CD4-positive, alpha-beta T cell treated with Interleukin-6 at 100 ng/mL for 8 hours (primary cell): ENCODE results near the gene TBC1D1.
"Not testable (repeated sequence)": the region's sequence is repeated elsewhere in the genome, so short reads cannot be mapped to it uniquely, and the experiment has no call there.

Experiments used
- DNase-seq: peaks from one replicate; pipeline ENCODE4 v3.0.0-alpha.2; 2020; ENCODE audit warnings: mixed read lengths, low spot score

Gene TBC1D1

DNA sequence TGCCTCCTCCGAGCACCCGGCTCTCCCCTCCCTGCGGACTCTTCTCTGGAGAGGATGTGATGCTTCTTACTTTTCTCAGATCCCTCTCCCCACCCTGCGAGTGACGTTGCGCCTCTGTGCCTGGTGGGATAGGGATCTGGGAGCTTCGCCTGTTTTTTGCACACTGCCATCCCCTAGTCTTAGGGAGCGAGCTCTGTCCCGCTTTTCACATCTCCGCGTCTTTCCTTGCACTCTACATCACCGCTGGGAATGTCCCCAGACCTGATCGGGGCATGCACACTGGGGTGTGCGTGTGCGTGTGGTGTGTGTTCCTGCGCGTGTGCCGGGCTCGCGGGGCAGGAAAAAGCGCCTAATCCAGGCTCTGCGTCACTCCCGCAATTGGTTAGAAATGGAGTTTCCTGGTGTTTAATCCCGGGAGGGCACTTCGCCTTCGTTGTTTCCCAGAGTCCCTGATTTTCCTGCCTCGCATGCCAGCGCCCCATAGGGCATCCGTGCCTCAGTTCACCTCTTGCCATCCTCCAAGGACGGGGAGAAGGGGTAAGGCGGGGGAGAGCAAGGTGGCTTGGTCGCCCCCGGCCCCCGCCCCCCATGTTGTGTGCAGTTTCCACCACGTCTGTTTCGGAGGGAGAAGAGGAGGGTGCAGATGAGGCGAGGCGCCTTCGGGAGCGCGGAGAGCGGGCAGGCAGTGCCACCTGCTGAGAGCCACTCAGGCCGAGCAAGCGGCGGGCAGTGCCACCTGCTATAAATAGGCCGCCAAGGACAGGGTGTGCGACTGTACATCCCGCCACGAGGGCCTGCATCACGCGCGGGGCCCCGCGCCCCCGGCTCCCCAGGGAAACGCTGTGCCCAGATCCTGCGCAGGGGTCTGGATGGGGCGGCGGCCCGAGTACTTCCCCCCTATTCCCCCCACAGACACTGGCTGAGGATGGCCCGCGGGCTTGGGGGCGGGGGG, 759 bp upstream of the TBC1D1 start:
- DNase-seq: peak; percentile 9

DNA sequence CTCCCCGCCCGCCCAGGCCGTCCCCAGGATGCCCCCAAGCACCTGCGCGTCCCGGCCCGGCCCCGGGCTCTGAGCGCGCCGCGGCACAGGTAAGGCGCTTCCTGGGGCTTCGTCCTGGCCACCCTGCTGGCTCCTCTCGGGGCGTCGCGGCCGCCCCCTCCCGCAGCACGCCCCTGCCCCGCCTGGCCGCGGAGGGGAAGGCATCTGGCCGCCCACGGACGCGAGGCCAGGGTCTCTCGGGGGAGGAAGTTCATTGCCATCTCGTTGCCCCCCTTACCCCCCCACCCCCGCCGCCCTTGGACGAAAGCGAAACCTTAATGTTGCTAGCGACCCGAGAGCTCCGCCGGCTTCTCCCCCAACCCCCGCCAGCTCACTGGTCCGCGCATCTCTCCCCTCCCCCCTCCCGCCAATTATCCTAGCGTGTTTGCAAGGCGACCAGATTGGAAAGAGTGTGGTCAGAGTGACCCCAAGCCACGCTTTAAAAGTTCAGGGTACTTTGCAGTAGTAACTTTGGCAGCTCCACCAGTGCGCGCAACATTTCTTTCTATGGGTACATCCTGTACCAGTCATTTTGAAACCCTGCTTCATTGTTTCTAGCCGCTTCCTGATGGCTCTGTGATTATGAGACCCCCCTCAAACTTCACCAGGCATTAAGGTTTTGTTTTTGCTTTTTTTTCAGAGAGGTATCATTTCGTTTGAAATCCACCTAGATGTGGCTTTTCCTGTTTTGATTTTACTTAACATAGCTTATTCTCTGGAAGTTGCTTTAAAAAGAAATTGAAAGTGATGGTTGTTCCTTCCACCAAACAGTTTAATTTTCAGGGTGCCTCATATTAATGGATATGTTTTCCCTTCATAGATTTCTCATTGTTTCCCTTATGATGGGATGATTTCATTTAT, 626 bp downstream of the TBC1D1 start:
- peak; percentile 43 for DNase-seq

DNA sequence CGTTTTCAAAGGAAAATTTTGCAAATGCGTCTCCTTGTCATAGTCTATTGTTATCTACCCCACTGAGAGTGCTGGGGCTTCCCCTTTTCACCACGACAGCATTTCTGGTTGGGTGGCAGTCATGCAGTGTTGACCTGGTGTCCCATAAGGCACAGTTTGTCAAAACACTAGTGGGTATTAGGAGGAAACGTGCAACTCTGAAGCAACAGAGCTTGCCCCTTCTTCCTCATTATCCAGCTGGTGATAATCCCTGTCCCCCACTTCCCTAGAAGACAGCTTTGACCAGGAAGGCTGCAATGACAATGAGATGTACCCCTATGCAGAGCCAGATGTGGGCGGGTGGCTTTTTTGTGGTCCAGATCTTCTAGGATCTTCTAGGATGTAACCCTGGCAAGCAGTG, 1.8 kb downstream of the TBC1D1 start:
- peak; percentile 41 for DNase-seq

DNA sequence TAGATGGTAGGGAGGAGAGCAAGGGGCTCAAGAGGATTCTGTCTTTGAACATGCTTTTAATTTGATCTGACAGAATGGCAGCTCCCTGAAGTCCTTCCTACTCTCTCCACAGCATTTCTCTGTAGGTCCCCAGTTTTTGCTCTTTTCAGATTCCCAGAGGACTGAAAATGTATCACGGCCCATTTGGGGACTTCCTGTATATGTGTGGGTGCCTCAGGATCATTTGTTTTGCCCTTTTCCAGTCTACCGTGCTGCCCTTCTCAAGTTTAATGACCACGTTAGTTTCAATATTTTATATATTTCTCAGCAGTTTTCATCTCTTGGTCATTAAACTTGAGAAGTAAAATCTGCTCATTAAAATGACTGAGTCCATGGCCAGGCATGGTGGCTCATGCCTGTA, 2.3 kb downstream of the TBC1D1 start:
- no peak for DNase-seq

GRCh38 chr4:37895271-37895670, 4.4 kb downstream of the TBC1D1 start:
- DNase-seq: no peak

GRCh38 chr4:37896206-37896860, 5.4 kb downstream of the TBC1D1 start:
- no peak for DNase-seq

GRCh38 chr4:37902212-37902611, 11.3 kb downstream of the TBC1D1 start:
- no peak for DNase-seq

GRCh38 chr4:37902738-37903693, 12.1 kb downstream of the TBC1D1 start:
- DNase-seq: no peak

DNA sequence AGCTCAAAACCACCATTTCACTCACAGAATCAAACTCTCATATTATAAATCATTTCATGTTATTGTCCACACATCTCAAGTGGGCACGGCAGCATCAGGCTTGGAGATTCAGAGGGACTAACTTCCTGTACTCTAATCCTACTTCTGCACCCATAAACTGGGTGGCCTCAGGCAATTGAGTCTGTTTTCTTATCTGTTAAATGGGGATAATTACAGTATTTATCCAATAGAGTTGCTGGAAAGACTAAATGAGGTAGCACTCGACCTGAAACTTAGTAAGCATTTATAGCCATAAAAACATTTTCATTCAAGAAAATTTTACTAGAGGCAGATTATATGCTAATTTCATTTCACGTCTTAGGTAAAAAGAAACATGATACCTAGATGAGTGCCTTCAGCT, 13.0 kb downstream of the TBC1D1 start:
- DNase-seq: no peak

DNA sequence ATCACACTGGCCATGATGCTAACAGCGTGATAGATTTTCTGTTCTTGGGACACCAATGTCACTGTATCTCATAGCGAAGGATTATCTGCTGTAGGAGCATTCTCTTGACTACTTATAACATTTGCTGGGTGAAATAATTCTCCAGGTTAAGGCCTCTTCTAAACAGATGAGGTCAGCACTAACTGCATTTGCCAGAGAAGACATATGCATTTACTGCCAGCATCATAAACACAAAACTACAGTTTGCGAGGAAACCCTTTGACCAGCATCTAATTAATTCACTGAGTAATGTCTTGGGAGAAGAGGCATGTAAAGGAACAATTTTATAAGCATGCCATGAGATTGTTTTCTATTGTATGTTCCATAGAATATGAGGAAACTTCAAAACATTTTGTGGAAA, 13.9 kb downstream of the TBC1D1 start:
- DNase-seq: no peak

- DNase-seq: no peak
Observed at GRCh38 chr4:37905533-37906169, 14.8 kb downstream of the TBC1D1 start.

- no peak for DNase-seq
Observed at GRCh38 chr4:37908488-37909331, 17.8 kb downstream of the TBC1D1 start.

DNA sequence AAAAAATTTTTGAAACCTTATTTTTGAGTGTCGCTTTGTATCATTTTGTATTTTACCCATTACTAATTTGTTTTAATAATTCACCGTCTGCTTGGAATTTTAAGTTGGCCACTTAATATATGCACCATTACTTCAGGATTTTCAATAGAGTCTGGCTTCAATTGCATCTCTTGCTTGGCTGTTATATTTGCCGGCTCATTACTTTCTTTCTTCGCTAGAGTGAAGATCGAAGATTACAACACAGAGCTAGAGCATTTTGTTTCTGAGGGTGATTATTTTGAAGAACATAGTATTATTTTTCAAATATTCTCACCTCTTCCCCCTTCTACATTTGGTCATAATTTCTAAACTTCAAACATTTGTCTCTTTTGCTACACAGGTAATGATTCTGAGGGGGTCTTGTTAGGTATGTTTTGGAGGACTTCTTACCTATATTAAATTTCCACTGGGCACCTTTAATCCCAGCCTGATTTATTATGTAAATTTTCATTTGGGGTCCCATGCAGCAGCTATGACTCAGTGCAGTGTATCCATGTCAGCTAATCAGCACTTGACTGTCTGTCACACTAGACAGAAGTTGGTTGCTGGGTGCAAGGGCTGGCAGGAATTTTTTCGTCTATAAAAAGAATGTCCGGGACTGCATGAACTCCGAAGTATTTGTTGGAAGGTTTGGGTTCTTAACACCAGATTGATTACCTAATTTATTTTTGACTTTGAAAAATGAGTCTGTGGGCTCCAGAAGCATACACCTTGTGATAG, 18.6 kb downstream of the TBC1D1 start:
- DNase-seq: no peak

GRCh38 chr4:37910091-37910486, 19.2 kb downstream of the TBC1D1 start:
- no peak for DNase-seq

DNA sequence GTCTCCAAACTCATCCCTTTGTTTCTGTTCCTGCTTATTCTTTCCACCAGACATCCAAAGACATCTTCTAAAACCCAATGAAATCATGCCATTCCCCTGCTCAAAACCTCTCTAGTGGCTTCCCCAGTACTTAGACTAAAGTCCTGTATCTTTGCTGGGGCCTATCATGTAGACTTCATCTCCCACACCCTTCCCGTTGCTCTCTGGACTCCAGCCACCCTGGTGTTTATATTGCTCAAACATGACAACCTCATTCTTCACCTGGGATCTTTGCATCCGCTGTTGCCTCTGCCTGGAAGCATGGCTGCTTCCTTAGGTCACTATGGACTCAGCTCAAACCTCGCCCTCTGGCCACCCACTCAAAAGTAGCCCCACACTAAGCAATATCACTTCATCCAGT, 23.7 kb downstream of the TBC1D1 start:
- DNase-seq: no peak

DNA sequence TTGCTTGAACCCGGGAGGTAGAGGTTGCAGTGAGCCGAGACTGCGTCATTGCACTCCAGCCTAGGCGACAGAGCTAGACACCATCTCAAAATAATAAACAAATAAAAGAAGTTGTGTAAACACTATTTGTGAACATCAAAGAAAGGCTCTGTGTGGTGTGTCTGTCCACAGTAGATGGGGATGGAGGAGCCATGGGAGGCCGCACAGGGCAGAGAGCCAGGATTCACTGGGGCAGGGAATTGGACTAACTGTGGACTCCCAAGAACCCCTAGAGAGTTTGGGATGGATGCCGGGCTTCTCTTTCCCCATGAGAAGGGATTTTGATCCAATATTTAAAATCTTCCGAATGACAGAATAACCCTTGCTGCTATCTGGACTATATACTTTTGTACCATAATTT, 26.5 kb downstream of the TBC1D1 start:
- DNase-seq: no peak

- no peak for DNase-seq
Observed at GRCh38 chr4:37918653-37919052, 27.8 kb downstream of the TBC1D1 start.

DNA sequence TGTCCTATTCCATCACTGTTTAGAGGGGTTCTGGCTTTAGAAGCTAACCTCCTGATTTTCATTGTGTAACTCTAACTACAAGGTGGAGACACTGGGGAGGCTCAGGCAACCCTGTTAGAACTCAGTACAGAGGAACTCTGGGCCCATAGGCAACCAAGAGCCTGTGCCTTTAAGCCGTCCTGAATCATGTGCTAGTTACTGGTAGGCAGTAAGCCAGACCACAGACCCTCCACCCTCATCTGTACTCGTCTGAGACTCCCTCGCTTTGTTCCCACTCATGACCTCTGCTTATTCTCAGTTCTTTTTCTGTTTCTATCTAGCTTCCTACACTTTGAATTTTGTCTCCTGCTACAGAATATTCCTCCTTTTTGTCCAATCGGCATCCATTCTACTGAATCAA, 31.4 kb downstream of the TBC1D1 start:
- DNase-seq: no peak

DNA sequence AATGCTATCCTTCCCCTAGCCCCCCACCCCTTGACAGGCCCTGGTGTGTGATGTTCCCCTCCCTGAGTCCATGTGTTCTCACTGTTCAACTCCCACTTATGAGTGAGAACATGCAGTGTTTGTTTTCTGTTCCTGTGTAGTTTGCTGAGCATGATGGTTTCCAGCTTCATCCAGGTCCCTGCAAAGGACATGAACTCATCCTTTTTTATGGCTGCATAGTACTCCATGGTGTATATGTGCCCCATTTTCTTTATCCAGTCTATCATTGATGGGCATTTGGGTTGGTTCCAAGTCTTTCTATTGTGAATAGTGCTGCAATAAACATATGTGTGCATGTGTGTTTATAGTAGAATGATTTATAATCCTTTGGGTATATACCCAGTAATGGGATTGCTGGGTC, 32.2 kb downstream of the TBC1D1 start:
- DNase-seq: not testable (repeated sequence)
